ENCODE results near the gene MKNK2. TPM values are rescaled to one million over a fixed set of nuclear protein-coding genes. Genes with fewer than 3 reads are reported as not detected.
A peak's percentile ranks its signal among the peaks of the same experiment; 100 is the strongest.

The MKNK2 gene
- total and polyA plus RNA-seq, 2 of the 13 experiments (the other 11 are each of a cell fraction or from before 2014, with no cell fraction given) = 44.9 to 112 TPM

GRCh38 chr19:2049741-2050348, 1.2 kb downstream of the MKNK2 start (continued):
- no peak for TF ChIP-seq FLYWCH1 (CRISPR knock-in tag; IDR thresholded peaks at IDR 0.05)
- no peak for TF ChIP-seq ZNF724P (CRISPR knock-in tag; IDR thresholded peaks at IDR 0.05; ENCODE audit: borderline replicate concordance)

GRCh38 chr19:2048959-2049740, 1.9 kb downstream of the MKNK2 start:
- POLR2A ChIA-PET = interaction anchor here (0.8 to 2.4 kb wide), 7 partner anchors 10 to 33 kb away, joined by 4 to 26 read pairs (median 8); partner anchors contain the start of gene BTBD2
- no TSS peak for BruUV-seq (replicated peaks)
- no peak overlapping the region for H2AFZ ChIP-seq (ENCODE audit: low read length)
- ATAC-seq = peak; percentile 11
- peak overlapping the region; percentile 63 for H3K27ac ChIP-seq (ENCODE audit: extremely low read length, insufficient read depth, low read length)
- H3K4me3 ChIP-seq (replicated peaks in 1 of 3; ENCODE audit: insufficient read depth in 1 of 3, low read depth in 2 of 3, low read length in 3 of 3) = peak overlapping the region; percentile 92 to 94 (median 93)
- CTCF ChIA-PET (ENCODE audit: low intra/inter-chr PET ratio, low total read pairs) = no interaction called here
- in situ Hi-C loops (cut with HindIII; ENCODE audit: extremely low pct_ligation_motif_present, low pct_unique_long_range_greater_than_20kb) = no loop called here
- no peak for DNase-seq (ENCODE audit: low spot score)
- no peaks in the 10 kb centered on the region for H3K9me3 ChIP-seq (ENCODE audit: low read length)
- peaks cover 8 to 18% of the 10 kb centered on the region in 2 experiments for H3K36me3 ChIP-seq (replicated peaks in 1 of 2; ENCODE audit: control insufficient read depth in 1 of 2, insufficient read depth in 2 of 2, low read length in 2 of 2)
- no peaks in the 10 kb centered on the region for H3K27me3 ChIP-seq (ENCODE audit: control insufficient read depth in 1 of 2, insufficient read depth in 2 of 2, low read length in 2 of 2)
- WGBS (ENCODE audit: low lambda C conversion rate) = 100% methylated on average over 1 of the region's 27 CpGs
- intact Hi-C loops (cut with micrococcal nuclease; ENCODE audit: unreplicated experiment) = no loop called here
- H3K4me2 ChIP-seq (ENCODE audit: low read depth, low read length) = peak overlapping the region; percentile 88
- peaks cover 62% of the 10 kb centered on the region for H3K4me1 ChIP-seq (ENCODE audit: insufficient read depth, low read length)
- H3K9ac ChIP-seq (ENCODE audit: insufficient read depth, low read depth, low read length) = peak overlapping the region; percentile 86
- H3K79me2 ChIP-seq (ENCODE audit: insufficient read depth, low read length) = peaks cover 34% of the 10 kb centered on the region
- peaks cover 47% of the 10 kb centered on the region for H4K20me1 ChIP-seq (ENCODE audit: insufficient read depth, low read length)
- FAIRE-seq = no peak
- TF ChIP-seq SRF (IDR thresholded peaks at IDR 0.05; ENCODE audit: low read depth, low read length) (no peak), TIGD3 (CRISPR knock-in tag; IDR thresholded peaks at IDR 0.05; ENCODE audit: borderline replicate concordance) (0 out of 2 replicates have a peak, but pooled peaks have one; percentile 60), AKAP8 (CRISPR knock-in tag; IDR thresholded peaks at IDR 0.05) (peak; percentile 42; the same call in 1 of the 2 replicates), ZBTB7B (CRISPR knock-in tag; IDR thresholded peaks at IDR 0.05) (peak; percentile 56; the same call in 1 of the 2 replicates), ZBTB38 (CRISPR knock-in tag; IDR thresholded peaks at IDR 0.05) (peak; percentile 86), ZNF354B (CRISPR knock-in tag; IDR thresholded peaks at IDR 0.05) (no peak), BCL6 (CRISPR knock-in tag; IDR thresholded peaks at IDR 0.05) (0 out of 2 replicates have a peak, but pooled peaks have one; percentile 21), GTF3A (CRISPR knock-in tag; conservative IDR thresholded peaks at IDR 0.05) (no peak), SMARCE1 (IDR thresholded peaks at IDR 0.05; ENCODE audit: borderline replicate concordance) (no peak), ZBTB26 (CRISPR knock-in tag; IDR thresholded peaks at IDR 0.05; ENCODE audit: borderline replicate concordance) (no peak), ZNF556 (CRISPR knock-in tag; IDR thresholded peaks at IDR 0.05; ENCODE audit: borderline replicate concordance) (no peak), TEAD2 (CRISPR knock-in tag; IDR thresholded peaks at IDR 0.05) (no peak), ZSCAN21 (CRISPR knock-in tag; IDR thresholded peaks at IDR 0.05; ENCODE audit: borderline replicate concordance) (no peak), CEBPB (IDR thresholded peaks at IDR 0.05; ENCODE audit: borderline replicate concordance, low read depth, low read length) (no peak), KLF9 (CRISPR knock-in tag; IDR thresholded peaks at IDR 0.05; ENCODE audit: low read depth) (no peak), BCL3 (CRISPR knock-in tag; IDR thresholded peaks at IDR 0.05) (no peak)

All from HepG2 (cell line).